8988T (cell line): ENCODE measurements around the gene P2RY14.

ENCODE experiments used
- DNase-seq: peaks from one replicate; pipeline ENCODE4 v3.0.0; 2011

Gene P2RY14

GRCh38 chr3:151278230-151278629, at the start of gene P2RY14:
TSS of gene P2RY14 (minus strand) at chr3:151278542. CDS start at chr3:151214316, 64,226 bp downstream.
- no peak for DNase-seq

DNA sequence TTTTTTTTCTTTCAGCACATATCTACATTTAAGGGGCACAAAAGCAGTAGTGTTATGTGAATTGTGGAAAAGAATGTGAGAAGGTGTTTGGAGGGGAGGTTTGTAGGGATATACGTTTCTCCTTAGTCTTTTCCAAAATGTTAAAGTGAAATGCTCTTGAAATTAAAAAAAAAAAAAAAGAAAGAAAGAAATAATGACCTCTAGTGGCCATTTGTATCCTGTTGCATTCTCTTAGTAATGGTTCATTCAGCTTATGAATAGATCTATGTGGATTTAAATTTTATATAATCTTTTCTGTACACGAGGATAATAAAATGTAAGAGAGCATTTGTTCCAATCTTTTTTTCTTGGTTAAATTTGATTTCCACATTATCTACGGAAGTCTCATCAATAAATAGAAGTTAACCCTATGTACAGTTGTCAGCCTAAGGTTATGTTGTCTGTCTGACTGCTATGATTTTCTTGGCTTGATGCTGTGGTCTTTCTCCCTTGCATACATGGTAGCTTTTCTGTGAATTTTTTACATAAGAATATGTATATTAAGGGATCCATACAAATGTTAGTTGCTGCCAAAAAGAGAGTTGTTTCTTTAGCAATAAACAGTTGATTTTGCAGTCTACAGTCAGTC, 49.3 kb upstream of the P2RY14 start:
- no peak for DNase-seq

GRCh38 chr3:151322511-151322910, 44.2 kb upstream of the P2RY14 start:
- no peak for DNase-seq

- no peak for DNase-seq
These were observed 43.2 kb upstream of the P2RY14 start for GRCh38 chr3:151321526-151321925.

GRCh38 chr3:151320131-151320530, 41.8 kb upstream of the P2RY14 start:
- DNase-seq, result no peak

GRCh38 chr3:151319628-151320027, 41.3 kb upstream of the P2RY14 start:
- no peak for DNase-seq

DNA sequence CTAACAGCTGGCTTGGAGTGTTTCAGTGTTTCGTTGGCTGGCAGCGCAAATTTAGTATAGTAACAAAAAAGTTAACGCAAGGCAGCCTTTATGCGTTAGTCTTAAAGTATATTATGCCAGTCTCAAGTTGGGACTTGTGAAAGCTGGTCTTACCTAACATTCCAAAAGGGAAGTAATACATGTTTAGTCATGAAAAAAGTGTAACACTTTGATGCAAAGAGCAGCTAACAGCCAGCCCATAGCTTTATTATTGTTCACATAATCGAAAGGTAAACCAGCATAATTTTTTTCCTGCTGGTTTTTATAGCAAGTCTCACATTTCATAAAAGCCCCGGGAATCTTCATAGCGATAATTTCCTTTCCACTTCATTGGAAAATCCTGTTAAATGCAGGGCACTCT, 40.6 kb upstream of the P2RY14 start:
- no peak for DNase-seq

GRCh38 chr3:151318313-151318712, 40.0 kb upstream of the P2RY14 start:
- no peak for DNase-seq

- peak; percentile 35 for DNase-seq
These were observed 38.1 kb upstream of the P2RY14 start, which contains the start of gene GPR87 for GRCh38 chr3:151316267-151316991. TSS of gene GPR87 (minus strand) at chr3:151316820. CDS start at chr3:151300100, 16,720 bp downstream.

DNA sequence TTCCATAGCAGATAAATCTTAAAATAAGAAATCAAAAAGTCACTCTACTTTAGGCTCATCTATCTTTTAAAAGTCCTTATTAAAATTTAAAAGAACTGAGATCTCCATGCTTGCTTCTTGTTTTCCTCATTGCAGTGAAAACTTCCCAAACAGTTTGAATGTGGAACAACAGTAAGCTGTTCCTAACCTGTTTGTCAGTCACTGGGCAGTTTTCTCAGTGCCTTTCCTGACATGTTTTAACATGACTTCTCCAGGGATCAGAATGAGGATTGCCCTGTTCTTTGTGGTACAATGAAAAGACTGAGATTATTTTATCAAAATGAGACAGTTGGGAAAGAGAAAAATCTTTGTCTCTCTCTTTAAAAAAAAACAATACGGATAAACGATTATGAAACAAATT, 37.5 kb upstream of the P2RY14 start:
- DNase-seq, result no peak

- no peak for DNase-seq
These were observed 36.8 kb upstream of the P2RY14 start for GRCh38 chr3:151315136-151315535.

GRCh38 chr3:151314593-151314992, 36.3 kb upstream of the P2RY14 start:
- DNase-seq, result no peak

DNA sequence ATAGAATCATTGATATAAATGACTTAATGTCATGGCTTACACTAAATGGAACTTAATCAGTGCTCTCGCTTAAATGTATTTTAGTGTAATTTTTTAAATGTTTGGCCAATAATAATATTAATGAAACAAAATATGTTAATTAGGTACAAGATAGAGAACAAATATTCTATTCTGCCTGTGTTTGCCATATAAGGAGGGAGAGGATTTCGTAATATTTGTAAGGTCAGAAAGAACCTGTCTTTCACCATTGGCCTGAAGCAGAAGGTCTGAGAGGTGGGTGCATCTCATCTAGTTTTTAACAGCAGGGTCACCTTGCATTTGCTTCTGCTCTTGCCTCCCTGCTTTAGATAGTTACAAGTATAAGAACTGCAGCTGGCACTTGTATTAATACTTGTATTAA, 35.8 kb upstream of the P2RY14 start:
- no peak for DNase-seq

DNA sequence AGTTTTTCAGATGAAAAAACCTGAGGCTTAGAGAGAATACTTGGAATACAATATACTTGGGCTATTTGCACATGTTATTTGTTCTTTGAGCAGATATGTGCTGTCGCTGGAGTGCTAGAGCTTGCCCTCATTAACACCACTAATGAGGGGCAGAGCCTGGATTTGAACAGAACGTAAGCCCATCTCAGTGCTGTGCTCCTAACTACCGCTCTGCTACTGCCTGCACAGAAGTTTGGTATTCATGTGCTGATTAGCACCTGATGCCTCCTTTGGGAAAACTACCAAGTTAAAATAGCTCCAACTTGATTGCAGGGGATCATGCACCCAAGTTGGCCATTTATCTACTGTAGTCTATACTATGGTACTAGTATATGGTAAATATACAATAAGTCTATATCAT, 34.6 kb upstream of the P2RY14 start:
- no peak for DNase-seq

- DNase-seq, result no peak
These were observed 31.2 kb upstream of the P2RY14 start for GRCh38 chr3:151309566-151309965.

- DNase-seq, result no peak
These were observed 29.5 kb upstream of the P2RY14 start for GRCh38 chr3:151307583-151308488.

DNA sequence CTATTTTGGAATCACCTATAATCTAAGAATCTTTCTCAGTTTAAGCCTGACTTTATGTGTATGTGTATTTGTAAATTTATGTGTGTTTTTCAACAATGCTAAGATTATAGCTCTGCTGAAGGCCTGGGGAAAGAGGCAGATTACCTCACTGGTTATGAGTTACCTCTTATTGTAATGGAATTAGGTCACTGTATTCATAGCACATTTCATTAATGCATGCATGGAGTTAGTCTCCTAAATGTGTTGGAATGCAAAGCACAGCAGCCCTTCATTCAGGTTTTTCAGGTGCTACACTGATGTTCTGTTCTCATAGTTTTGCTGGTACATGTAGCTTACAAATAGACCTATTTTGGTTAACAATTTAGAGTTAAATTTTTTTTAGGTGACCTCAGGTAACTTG, 28.8 kb upstream of the P2RY14 start:
- no peak for DNase-seq

GRCh38 chr3:151306168-151306810, 27.9 kb upstream of the P2RY14 start:
- no peak for DNase-seq

DNA sequence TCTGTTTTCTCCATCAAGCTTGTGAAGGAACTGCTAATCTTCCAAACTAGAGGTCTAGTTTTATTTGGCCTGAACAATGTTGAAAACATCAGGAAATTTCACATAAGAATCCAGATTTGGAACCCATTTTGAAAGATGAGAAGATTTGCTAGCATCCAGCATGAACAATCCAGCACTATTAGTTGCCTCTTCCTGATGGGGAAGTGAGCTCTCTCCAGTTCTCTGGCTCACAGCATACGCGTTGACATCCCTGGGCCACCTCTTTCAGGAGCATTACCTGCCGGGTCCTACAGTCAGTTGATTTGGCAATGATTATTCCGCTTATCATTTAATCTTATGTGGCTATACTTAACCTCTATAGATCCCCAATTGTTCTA, 27.4 kb upstream of the P2RY14 start:
- DNase-seq, result no peak

DNA sequence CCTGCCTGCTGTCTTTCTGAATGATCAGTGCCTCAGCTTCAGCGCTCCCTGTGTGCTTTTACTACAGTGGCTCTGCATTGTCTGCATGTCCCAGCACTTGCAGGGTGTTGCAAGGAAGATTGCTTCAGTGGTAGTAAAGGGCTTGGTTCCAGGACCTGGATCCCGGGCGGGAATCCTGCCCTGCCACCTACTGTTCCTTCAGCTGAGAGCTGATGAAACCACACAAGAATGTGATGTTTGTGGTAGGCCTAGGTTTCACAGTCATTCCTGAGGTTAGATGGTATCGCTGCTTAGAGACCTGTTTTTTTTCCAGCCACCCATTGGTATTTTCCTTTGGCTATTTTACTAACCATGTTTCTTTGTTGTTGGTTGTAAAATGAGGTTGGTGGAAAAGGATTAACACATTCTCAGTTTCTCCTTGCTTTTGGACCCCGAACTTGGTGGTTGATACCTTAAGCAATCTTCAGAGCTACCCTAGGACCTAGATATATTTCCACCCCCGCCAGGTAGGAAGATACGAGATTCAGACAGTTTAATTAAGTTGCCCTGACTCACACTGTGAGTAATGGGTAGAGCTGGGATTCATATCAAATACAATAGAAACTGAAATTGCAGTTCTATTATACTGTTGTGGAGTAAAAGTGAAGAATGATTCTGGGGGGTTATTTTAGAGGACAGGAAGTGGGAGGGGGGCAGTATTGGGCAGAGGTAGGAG, 26.9 kb upstream of the P2RY14 start:
- peak; percentile 49 for DNase-seq

DNA sequence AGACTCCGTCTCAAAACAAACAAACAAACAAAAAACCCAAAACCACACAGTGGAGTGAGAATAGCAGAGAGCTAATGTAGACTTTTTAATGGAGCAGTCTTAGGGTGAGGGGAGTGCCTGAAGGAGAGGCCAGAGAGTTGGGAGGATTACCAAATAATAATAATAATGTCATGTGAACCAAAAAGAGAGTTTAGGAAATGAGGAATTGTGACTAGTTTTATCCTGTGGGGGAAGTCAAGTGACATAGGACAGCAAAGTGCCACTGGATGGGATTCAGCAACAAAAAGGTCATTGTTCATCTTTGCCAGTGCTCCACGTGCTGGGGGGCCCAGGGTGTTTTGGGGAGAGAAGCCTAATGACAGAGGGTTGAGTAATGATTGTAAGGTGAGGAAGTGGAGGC, 25.4 kb upstream of the P2RY14 start:
- DNase-seq, result no peak

GRCh38 chr3:151301787-151302186, 23.4 kb upstream of the P2RY14 start:
- DNase-seq, result no peak
